ENCODE measurements around the gene C17orf50.

Gene C17orf50

GRCh38 chr17:35760587-35760986 lies at the start of gene C17orf50:
C17orf50 (plus strand) TSS chr17:35760887; CDS start chr17:35760942, 55 bp downstream.
- no peak for DNase-seq

- DNase-seq: no peak
Observed at GRCh38 chr17:35710950-35711349, 49.7 kb upstream of the C17orf50 start.

DNA sequence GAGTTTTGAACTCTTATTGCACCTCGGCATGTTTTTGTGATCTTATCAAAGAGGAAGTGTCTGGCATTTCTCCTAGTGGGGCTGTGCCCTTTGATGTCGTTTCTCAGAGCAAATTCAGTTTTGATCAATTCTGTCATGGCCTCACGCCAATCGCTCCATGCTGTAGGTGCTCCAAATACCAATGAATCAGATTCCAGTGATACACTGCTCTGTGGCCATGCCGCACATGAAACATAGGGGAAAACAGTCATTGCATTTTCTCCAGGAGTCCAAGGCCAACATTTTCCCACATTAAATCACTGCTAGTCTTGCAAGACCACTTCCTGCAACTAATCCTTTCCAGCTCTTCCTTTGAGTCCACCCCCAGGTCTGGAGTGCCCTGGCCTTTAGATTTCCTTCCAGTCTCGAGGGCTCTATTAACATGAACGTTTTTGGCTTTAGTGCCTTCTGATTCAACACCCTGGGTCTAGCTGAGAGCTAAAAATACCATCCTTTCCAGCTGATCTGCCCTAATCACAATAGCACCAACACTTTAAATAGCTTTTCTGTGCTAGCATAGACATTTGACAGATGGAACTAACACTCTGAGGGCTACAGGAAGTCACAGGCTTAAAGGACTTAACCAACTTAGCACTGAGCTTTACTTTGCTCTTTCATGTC lies 47.5 kb upstream of the C17orf50 start:
- DNase-seq: no peak

- DNase-seq: no peak
Observed at GRCh38 chr17:35714988-35715387, 45.7 kb upstream of the C17orf50 start.

- DNase-seq: no peak
Observed at GRCh38 chr17:35715416-35715815, 45.3 kb upstream of the C17orf50 start.

DNA sequence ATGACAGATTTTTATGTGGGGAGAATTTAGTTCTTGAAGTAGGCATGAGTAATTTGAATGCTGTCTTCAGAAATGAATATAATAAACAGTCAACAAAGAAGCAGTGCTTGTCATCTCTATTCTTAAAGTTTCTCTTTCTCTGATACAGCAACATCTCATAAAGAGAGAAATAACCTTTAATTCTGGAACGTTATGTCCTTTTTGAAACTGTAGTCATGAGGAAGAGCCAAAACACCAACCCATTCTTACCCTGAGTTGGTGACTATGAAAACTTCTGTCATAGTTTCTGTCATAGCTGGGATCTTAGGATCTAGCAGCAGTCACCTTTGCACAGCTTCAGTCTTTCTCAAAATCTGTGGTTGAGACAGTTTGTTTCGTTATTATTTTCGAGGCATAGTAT lies 44.5 kb upstream of the C17orf50 start:
- no peak for DNase-seq

GRCh38 chr17:35716897-35717465 lies 43.7 kb upstream of the C17orf50 start:
- DNase-seq: no peak

DNA sequence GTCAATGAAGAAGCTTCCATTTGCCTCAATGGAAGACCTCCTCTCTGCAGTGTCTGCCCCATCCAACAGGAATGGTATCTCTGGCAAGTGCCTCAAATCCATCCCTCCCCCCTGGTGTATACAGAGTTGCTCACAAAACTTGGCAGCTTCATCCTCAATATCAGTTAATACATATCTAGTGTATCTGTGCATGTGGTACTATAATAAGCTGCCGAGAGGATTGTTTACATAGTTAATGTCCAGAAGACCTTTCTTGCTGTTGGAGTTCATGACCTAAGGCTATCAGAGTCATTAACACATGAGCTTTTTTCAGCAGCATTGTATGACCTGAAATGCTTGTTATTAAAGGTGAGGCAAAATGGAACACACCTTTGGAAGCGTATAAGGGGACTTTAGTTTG lies 43.2 kb upstream of the C17orf50 start:
- no peak for DNase-seq

GRCh38 chr17:35723735-35724134 lies 37.0 kb upstream of the C17orf50 start:
- no peak for DNase-seq

- no peak for DNase-seq
Observed at GRCh38 chr17:35725058-35725457, 35.6 kb upstream of the C17orf50 start.

GRCh38 chr17:35725802-35726126 lies 34.9 kb upstream of the C17orf50 start:
- DNase-seq: no peak

DNA sequence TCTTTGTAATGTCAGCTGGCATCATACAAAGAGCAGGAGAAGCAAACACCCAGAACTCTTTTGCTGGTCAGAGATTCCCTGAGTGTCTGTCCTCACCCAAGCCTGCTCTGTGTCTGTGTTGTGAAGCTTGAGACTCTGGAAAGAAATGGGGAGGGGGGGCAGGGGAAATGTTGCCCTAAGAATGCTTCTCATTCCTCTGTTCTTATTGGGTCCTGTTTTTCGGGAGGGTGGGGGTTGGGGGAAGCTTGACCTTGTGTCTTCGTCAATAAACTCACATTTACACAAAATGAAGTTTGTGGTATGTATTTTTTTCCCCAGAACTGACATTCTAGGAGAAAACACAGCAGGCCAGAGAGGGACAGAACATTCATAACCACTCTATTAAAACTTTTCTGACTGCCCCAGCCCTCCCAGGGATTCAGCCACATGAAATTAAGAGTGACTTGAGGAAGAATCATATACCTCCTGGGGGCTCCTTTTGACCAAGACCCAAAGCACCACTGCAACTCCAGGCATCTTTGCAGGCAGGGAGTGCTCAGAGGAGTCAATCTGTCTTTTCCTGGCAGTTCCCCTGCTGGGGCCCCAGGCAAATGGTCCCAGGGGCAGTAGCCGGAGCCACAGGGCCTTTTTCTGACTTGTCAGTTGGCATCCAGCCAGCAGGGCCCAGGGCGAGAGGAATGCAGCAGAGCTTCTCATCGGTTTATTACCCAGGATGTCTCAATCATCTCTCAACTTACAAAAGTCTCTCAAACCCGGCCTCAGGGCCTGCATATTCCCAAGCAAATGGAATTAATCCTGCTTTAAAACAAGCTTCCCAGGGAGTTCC lies 34.3 kb upstream of the C17orf50 start:
- no peak for DNase-seq

- DNase-seq: no peak
Observed at GRCh38 chr17:35726953-35727460, 33.7 kb upstream of the C17orf50 start.

GRCh38 chr17:35727635-35728034 lies 33.1 kb upstream of the C17orf50 start:
- no peak for DNase-seq

- DNase-seq: no peak
Observed at GRCh38 chr17:35728551-35728950, 32.1 kb upstream of the C17orf50 start.

DNA sequence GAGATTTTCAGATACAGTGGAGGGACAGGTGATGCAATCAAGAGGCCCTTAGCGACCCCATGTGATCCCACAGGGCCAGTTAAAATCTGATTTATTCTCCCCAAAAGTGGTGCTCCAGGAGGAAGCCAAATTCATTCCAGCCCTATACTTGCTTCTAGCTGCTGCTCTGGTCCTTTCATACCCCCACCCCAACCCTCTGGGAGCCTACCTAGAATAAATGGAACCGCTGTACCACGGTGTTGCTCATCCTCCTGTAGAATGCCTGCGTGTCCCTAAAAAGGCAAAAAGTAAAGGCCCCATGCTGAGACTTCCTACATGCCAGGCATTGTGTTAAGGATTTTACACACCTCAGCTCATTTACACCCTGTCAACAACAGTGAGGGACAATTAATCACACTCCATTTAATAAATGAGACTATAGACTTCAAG lies 31.3 kb upstream of the C17orf50 start:
- DNase-seq: no peak

DNA sequence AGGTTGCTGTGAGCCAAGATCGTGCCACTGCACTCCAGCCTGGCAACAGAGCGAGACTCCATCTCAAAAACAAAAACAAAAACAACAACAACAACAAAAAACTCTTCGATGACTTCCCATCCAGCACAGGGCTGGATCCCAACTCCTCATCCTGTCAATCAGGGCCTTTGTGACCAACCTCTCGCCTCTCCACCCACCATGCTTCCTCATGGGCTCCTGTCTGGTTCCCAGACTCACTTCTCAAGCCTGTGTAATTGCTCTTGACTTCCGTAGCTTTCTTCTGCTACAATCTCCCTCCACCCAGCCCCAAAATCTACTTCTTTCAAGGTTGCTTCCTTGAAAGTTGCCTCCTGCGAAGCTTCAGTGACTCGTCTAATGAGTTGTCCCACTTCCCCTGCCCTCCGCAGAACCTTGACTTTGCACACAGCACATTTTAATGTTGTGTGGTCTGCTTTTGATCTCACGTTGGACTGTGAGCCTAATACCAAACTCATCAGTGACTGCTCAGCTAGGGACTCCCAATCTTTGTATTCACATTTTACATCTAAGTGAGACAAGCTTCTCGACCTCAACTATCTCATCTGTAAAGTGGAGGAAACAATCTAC lies 30.2 kb upstream of the C17orf50 start:
- DNase-seq: no peak

DNA sequence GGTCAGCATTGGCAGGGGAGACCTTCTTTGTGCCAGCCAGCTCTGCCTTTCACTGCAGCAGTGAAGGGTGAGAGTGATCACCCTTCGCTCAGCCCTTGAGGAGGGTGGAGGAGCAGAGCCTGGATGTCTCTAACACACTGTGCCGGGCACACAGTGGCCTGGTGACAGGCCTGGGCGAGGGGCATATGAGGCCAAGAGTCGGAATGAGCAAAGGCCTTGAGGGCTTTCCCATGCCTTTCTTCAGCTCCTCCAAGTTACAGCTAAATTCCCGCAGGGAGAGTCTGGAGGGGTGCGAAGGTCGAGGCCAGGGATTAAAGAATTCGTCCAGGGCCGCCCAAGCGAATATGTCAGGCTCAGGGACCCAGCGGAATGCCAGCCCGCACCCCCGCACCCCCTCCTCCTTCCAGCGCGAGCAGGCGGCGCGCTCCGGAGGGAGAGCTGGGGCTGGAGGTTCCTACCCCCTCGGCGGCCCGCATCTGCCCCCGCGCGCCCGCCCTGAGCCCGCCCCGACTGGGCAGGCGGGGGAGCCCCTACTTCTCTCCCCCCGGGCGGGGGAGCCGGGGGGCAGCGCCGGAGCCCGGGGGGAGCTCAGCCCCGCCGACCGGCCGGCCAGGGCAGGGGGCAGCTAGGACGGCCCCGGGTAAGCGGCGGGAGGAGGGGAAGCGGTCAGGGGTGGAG lies 29.3 kb upstream of the C17orf50 start, which contains the start of gene RASL10B:
Gene RASL10B (plus strand): TSS at position 401 of the 678 bp plus-strand sequence. CDS start 3,546 bp downstream, outside the sequence.
- DNase-seq: no peak

DNA sequence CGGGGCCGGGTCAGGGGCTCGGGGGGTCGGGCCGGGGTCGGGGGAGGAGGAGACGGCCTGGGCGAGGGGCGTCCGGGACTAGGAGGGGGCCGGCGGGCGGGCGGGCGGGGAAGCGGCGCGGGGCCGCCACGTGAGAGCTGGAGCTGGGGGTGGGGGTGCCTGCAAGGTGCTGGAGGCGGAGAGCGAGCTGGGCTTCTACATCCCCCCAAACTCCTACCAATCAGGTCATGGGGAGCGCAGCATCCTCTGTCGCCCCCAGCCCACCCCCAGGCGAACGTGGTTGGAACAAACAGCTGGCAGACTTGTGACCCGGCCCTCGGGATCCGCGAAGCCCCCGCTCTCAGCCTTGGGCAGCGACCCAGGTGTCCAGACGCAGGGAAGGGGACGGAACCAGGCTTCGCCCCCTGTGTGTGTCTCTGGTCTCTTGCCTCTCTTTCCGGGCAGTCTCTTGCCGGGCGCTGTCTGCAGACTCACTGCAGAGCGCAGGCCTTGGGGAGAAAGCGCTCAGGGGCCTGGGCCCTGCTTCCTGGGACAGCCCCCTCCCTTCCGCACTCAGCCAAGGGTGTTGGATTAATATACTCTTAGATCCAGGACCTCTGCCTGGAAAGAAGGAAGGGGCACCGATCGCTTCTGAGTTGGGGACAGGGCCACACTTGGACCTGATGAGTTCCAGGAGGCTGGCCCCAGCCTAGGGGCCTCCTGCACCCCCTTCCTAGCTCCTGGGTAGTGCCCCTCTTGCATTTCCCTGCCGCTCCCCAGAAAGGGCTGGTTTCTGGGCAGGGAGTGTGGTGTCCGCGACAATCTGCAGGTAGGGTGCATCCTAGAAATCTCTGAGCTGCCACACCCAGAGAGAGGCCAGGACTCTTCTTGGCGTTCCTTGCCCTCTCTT lies 28.5 kb upstream of the C17orf50 start:
- no peak for DNase-seq

- DNase-seq: no peak
Observed at GRCh38 chr17:35732806-35733136, 27.9 kb upstream of the C17orf50 start.

GRCh38 chr17:35733366-35733765 lies 27.3 kb upstream of the C17orf50 start:
- DNase-seq: no peak

DNA sequence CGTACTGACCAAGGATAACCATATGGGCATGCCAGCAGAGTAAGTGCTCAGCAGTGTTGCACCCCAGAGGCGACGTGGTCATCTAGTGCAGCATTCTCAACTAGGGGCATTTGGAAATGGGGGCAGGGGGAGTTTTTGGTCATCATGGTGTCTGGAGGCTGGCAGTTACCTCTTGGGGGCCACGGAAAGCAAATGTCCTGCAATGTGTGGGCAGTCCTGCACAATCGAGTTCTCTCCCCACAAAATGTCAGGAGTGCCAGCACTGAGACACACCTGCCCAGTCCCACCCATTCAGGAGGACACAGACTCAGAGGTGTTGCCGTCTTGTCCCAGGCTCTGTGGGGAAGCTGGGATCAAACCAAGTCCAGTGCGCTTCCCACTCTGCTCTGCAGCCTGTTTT lies 26.3 kb upstream of the C17orf50 start:
- DNase-seq: no peak

All from cortex of kidney (tissue), 1 donor.